A549 (cell line): ENCODE measurements around the gene WFS1. TPM values are rescaled to one million over a fixed set of nuclear protein-coding genes. Genes with fewer than 3 reads are reported as not detected.

Experiments
- ATAC-seq, 2 experiments: fragments of 200-7000 bp in 1 of 2; fragments of >200 bp in 1 of 2; cut with Nextera tagmentation in 1 of 2; cut with Tn5 transposase in 1 of 2; 3 replicates each; pipeline versions ENCODE4 v1.8.0 to v1.9.1; 2018 to 2020; ENCODE audit warnings: mild to moderate bottlenecking in 1 of 2, moderate library complexity in 1 of 2
- CTCF ChIA-PET: fragments of 300-600 bp; sonication (Branson Sonifier 250); formaldehyde crosslinking; extraction: SDS; loops from one replicate; lab custom pipeline; 2021; ENCODE audit warnings: antibody characterized with exemption, inconsistent platforms; lab: Yijun Ruan, JAX
- POLR2A ChIA-PET: fragments of 350-600 bp; formaldehyde crosslinking; extraction: SDS; loops from one replicate; lab custom pipeline; 2021; ENCODE audit warnings: antibody characterized with exemption, inconsistent platforms; lab: Yijun Ruan, JAX
- DNase-seq, 2 experiments: peaks; one replicate each; pipeline versions ENCODE4 v3.0.0 to v3.0.0-alpha.2; 2011 to 2016; ENCODE audit warnings: low read depth in 1 of 2, low spot score in 1 of 2
- FAIRE-seq: peaks from 2 replicates; lab custom pipeline; 2011; peaks lifted over from hg19 to GRCh38; lab: Jason Lieb, UNC
- H3K27ac ChIP-seq, 2 experiments: fragments of >200 bp; sonication (Bioruptor Twin); formaldehyde crosslinking; 3 replicates each; pipeline ENCODE4 v1.5.1; 2016 to 2017
- H3K4me1 ChIP-seq: fragments of >200 bp; sonication (Bioruptor Twin); formaldehyde crosslinking; 3 replicates; pipeline ENCODE4 v1.6.1; 2016
- H3K4me2 ChIP-seq: fragments of >200 bp; sonication (Bioruptor Twin); formaldehyde crosslinking; 3 replicates; pipeline ENCODE4 v1.6.1; 2016
- H3K4me3 ChIP-seq: fragments of >200 bp; sonication (Bioruptor Twin); formaldehyde crosslinking; 3 replicates; pipeline ENCODE4 v1.5.1; 2016
- H3K9me3 ChIP-seq: fragments of >200 bp; sonication (Bioruptor Twin); formaldehyde crosslinking; 3 replicates; pipeline ENCODE4 v1.6.1; 2016
- CEBPB ChIP-seq, 2 experiments: fragments of >200 bp in 1 of 2; sonication (Bioruptor Twin) in 1 of 2; formaldehyde crosslinking in 1 of 2; IDR thresholded peaks; 2 replicates each; pipeline ENCODE4 v1.6.1; 2012 to 2016
- CHD4 ChIP-seq: fragments of 200-600 bp; sonication (generic); IDR thresholded peaks from 2 replicates; pipeline ENCODE4 v1.6.1; 2016; ENCODE audit warnings: antibody characterized with exemption, mild to moderate bottlenecking, borderline replicate concordance
- ELK1 ChIP-seq: fragments of 150-350 bp; IDR thresholded peaks from 2 replicates; pipeline ENCODE4 v1.6.1; 2014; ENCODE audit warnings: low read depth, mild to moderate bottlenecking, low read length
- EP300 ChIP-seq, 2 experiments: fragments of >200 bp; sonication (Bioruptor Twin); formaldehyde crosslinking; IDR thresholded peaks; 2 replicates in 1 of 2; 3 replicates in 1 of 2; pipeline ENCODE4 v1.6.1; 2016 to 2017
- ESRRA ChIP-seq: fragments of 150-350 bp; IDR thresholded peaks from 2 replicates; pipeline ENCODE4 v1.6.1; 2014; ENCODE audit warnings: mild to moderate bottlenecking, low read length, borderline replicate concordance
- FOSB ChIP-seq: fragments of 250-450 bp; sonication (Bioruptor Pico); IDR thresholded peaks from 2 replicates; pipeline ENCODE4 v1.5.0; 2020; ENCODE audit warnings: mild to moderate bottlenecking, moderate library complexity
- HDAC2 ChIP-seq: fragments of 200-600 bp; sonication (generic); IDR thresholded peaks from 2 replicates; pipeline ENCODE4 v1.6.1; 2016
- HEYL ChIP-seq: fragments of 250-450 bp; sonication (Bioruptor Pico); IDR thresholded peaks from 2 replicates; pipeline ENCODE4 v1.8.0; 2021; ENCODE audit warnings: mild to moderate bottlenecking, moderate library complexity
- HMGXB4 ChIP-seq: fragments of 250-450 bp; sonication (Bioruptor Pico); IDR thresholded peaks from 2 replicates; pipeline ENCODE4 v1.5.0; 2021; ENCODE audit warnings: mild to moderate bottlenecking, moderate library complexity, borderline replicate concordance
- HOXA7 ChIP-seq: fragments of 250-450 bp; sonication (Bioruptor Pico); IDR thresholded peaks from 2 replicates; pipeline ENCODE4 v1.5.0; 2020; ENCODE audit warnings: mild to moderate bottlenecking, moderate library complexity
- JUN ChIP-seq, 2 experiments: fragments of >200 bp; sonication (Bioruptor Twin); formaldehyde crosslinking; IDR thresholded peaks; 2 replicates in 1 of 2; 3 replicates in 1 of 2; pipeline ENCODE4 v1.6.1; 2016 to 2017
- JUNB ChIP-seq: fragments of >200 bp; sonication (Bioruptor Twin); formaldehyde crosslinking; IDR thresholded peaks from 2 replicates; pipeline ENCODE4 v1.6.1; 2016
- MYC ChIP-seq: IDR thresholded peaks from 2 replicates; pipeline ENCODE4 v1.6.1; 2012; ENCODE audit warnings: mild to moderate bottlenecking, inconsistent platforms, low read length, improper control_type of control experiment, borderline replicate concordance
- NFE2L2 ChIP-seq: fragments of 150-350 bp; conservative IDR thresholded peaks from 2 replicates; pipeline ENCODE4 v1.6.1; 2014; ENCODE audit warnings: low read length
- NPAS2 ChIP-seq: fragments of 250-450 bp; sonication (Bioruptor Pico); IDR thresholded peaks from 2 replicates; pipeline ENCODE4 v1.8.0; 2022; ENCODE audit warnings: mild to moderate bottlenecking, moderate library complexity, borderline replicate concordance
- PBX3 ChIP-seq: IDR thresholded peaks from 2 replicates; pipeline ENCODE4 v1.6.1; 2012
- POLR2AphosphoS2 ChIP-seq: conservative IDR thresholded peaks from 2 replicates; pipeline ENCODE4 v1.6.1; 2012; ENCODE audit warnings: low read length, improper control_type of control experiment, inconsistent platforms
- RCOR1 ChIP-seq: fragments of 150-350 bp; IDR thresholded peaks from 2 replicates; pipeline ENCODE4 v1.6.1; 2014; ENCODE audit warnings: antibody characterized with exemption, low read length, low read depth
- RFX5 ChIP-seq: fragments of 450-650 bp; IDR thresholded peaks from 2 replicates; pipeline ENCODE4 v1.7.1; 2014; ENCODE audit warnings: antibody characterized with exemption, mild to moderate bottlenecking, moderate library complexity
- RNF2 ChIP-seq: fragments of 200-600 bp; sonication (generic); IDR thresholded peaks from 2 replicates; pipeline ENCODE4 v1.6.1; 2016; ENCODE audit warnings: low read depth, mild to moderate bottlenecking, antibody characterized with exemption, moderate library complexity, borderline replicate concordance
- TP53 ChIP-seq: fragments of 250-450 bp; sonication (Bioruptor Pico); IDR thresholded peaks from 2 replicates; pipeline ENCODE4 v1.5.0; 2021; ENCODE audit warnings: mild to moderate bottlenecking, moderate library complexity
- WGBS: methylation state at CpG from one replicate; pipeline ENCODE4 v1.1.6; 2017; ENCODE audit errors: missing lambda C conversion rate; 5-methylcytosine and 5-hydroxymethylcytosine counted together
- polyA plus RNA-seq, 4 experiments: library from polyadenylated mRNA; depleted of rRNA in 3 of 4; stranded (reverse); fragments of >200 nt; fragmentation: RNase III in 1 of 4; extraction: RNeasy Plus Mini Kit Qiagen cat#74134 plus additional on column Dnase treatment in 1 of 4; gene quantifications; 2 replicates in 3 of 4; 3 replicates in 1 of 4; pipeline ENCODE4 v1.2.3, GENCODE V29; 2011 to 2017

Gene WFS1
- polyA plus RNA-seq, 2 of the 4 experiments (the other 2 are of a cell fraction): 8.8 to 13.6 TPM

GRCh38 chr4:6282314-6282771 lies 12.7 kb downstream of the WFS1 start:
- FAIRE-seq (no peak), ATAC-seq (no peak), DNase-seq (no peak)
- H3K4me2 ChIP-seq: no peak overlapping the region
- H3K27ac ChIP-seq: no peak overlapping the region
- CTCF ChIA-PET: interaction anchor here (0.8 to 1.8 kb wide), 2 partner anchors 45 to 48 kb away, joined by 4 to 5 read pairs; no protein-coding TSS in a partner anchor
- no peak overlapping the region for H3K4me3 ChIP-seq
- WGBS: 60% methylated on average over 4 of the region's 6 CpGs
- H3K9me3 ChIP-seq: no peaks in the 10 kb centered on the region
- H3K4me1 ChIP-seq: no peaks in the 10 kb centered on the region
- no peak for TF ChIP-seq TP53
- POLR2A ChIA-PET: no interaction called here

GRCh38 chr4:6283282-6283681 lies 13.6 kb downstream of the WFS1 start:
- WGBS: 87% methylated on average over 2 of the region's 4 CpGs
- FAIRE-seq (no peak), ATAC-seq (no peak), DNase-seq (no peak)
- no peak for TF ChIP-seq PBX3
- TF ChIP-seq JUN (IDR thresholded peaks at IDR 0.05): no peak
- no peak for TF ChIP-seq POLR2AphosphoS2
- no peak for TF ChIP-seq ELK1
- no peak for TF ChIP-seq CEBPB (IDR thresholded peaks at IDR 0.05)
- no peak for TF ChIP-seq RNF2
- H3K27ac ChIP-seq: no peak overlapping the region
- H3K4me3 ChIP-seq: no peak overlapping the region
- POLR2A ChIA-PET: no interaction called here
- no peak overlapping the region for H3K4me2 ChIP-seq
- CTCF ChIA-PET: interaction anchor here (0.8 to 1.2 kb wide), 2 partner anchors 32 to 44 kb away, joined by 3 to 5 read pairs; no protein-coding TSS in a partner anchor
- H3K9me3 ChIP-seq: no peaks in the 10 kb centered on the region
- H3K4me1 ChIP-seq: no peaks in the 10 kb centered on the region

- WGBS: 73% methylated on average over 6 of the region's 16 CpGs
- POLR2A ChIA-PET: no interaction called here
- no peaks in the 10 kb centered on the region for H3K4me1 ChIP-seq
- DNase-seq: no peak
- H3K9me3 ChIP-seq: no peaks in the 10 kb centered on the region
- no peak overlapping the region for H3K4me2 ChIP-seq
- CTCF ChIA-PET: interaction anchor here (1.0 to 2.5 kb wide), 3 partner anchors 36 to 40 kb away, joined by 3 to 5 read pairs (median 5); no protein-coding TSS in a partner anchor
- TF ChIP-seq HMGXB4 (CRISPR knock-in tag) (no peak), FOSB (CRISPR knock-in tag) (no peak), RCOR1 (no peak), JUNB (no peak), CEBPB (IDR thresholded peaks at IDR 0.05) (no peak), NFE2L2 (no peak), EP300 (IDR thresholded peaks at IDR 0.05) (no peak), ESRRA (no peak), MYC (no peak), POLR2AphosphoS2 (no peak), HEYL (CRISPR knock-in tag) (no peak), NPAS2 (CRISPR knock-in tag) (no peak), RFX5 (no peak), HOXA7 (CRISPR knock-in tag) (no peak), CHD4 (no peak), HDAC2 (no peak)
- no peak overlapping the region for H3K27ac ChIP-seq
- ATAC-seq: no peak
- no peak overlapping the region for H3K4me3 ChIP-seq
- no peak for FAIRE-seq
These were observed 17.6 kb downstream of the WFS1 start for GRCh38 chr4:6287017-6287788.
